GM21528 (cell line): ENCODE measurements around the gene DISC1.
"Not testable (repeated sequence)": the region's sequence is repeated elsewhere in the genome, so short reads cannot be mapped to it uniquely, and the experiment has no call there.

Experiments used
- ATAC-seq: cut with Tn5 transposase; IDR thresholded peaks from one replicate; pipeline ENCODE4 v1.9.1; 2021; ENCODE audit warnings: mild to moderate bottlenecking, moderate library complexity; ENCODE audit not compliant: unreplicated experiment, low FRiP score

DISC1 gene

DNA sequence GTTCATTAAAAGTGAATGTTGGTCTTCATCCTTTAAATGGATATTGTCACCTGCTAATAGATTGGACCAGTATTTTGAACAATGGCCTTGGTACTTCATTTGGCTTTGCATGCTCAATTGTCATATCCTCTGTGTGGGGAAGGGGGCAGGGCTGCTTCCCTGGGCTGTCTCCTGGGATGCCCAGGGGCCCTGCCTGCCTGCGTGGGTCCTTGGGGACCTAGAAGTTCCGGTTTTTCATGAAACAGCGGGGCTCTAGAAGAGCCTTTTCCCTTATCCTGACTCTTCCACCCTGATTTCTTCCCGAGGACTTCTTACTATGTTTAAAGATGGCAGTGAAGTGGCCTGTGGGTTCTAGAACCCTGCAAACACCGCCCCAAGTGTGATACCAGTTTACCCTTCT, 97.5 kb downstream of the DISC1 start:
- no peak for ATAC-seq

DNA sequence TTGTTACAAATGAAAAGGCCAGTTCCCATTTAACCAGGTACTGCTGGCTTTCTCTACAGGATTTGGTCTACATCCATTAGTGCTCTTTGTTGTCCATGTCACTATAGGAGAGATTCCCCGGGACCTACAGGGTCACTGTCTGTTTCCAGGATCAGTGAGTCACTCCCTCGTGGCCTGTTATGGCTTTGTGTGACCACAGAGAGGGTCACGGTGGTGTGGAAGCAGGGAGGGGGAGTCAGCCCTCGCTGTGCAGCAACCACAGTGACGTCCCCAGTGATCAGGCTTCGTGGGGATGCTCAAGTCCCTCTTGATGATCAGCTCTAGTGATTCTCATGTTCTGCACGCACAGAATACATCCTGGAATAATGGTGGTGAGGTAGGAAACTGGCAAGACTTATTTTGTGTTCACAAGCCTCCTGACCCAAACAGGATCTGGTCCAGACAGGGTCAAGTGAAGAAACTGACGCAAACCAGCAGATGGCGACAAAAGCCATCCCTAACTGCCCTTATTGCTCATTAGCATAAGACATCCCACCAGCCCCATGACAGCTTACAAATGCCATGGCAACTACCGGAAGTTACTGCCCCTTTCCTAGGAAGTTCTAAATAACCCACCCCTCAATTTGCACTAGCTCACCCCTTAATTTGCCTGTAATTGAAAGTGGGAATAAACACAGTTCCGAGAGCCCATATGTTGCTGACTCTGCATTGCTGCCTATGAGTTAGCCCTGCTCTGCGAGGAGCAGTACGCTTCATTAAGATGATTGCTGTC, 98.5 kb downstream of the DISC1 start:
- ATAC-seq, result peak; percentile 66

GRCh38 chr1:231727171-231727570, 100.6 kb downstream of the DISC1 start:
- no peak for ATAC-seq

DNA sequence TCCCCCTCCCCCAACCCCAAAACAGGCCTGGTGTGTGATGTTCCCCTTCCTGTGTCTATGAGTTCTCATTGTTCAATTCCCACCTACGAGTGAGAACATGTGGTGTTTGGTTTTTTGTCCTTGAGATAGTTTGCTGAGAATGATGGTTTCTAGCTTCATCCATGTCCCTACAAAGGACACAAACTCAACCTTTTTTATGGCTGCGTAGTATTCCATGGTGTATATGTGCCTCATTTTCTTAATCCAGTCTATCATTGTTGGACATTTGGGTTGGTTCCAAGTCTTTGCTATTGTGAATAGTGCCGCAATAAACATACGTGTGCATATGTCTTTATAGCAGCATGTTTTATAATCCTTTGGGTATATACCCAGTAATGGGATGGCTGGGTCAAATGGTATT, 102.4 kb downstream of the DISC1 start:
- not testable (repeated sequence) for ATAC-seq

DNA sequence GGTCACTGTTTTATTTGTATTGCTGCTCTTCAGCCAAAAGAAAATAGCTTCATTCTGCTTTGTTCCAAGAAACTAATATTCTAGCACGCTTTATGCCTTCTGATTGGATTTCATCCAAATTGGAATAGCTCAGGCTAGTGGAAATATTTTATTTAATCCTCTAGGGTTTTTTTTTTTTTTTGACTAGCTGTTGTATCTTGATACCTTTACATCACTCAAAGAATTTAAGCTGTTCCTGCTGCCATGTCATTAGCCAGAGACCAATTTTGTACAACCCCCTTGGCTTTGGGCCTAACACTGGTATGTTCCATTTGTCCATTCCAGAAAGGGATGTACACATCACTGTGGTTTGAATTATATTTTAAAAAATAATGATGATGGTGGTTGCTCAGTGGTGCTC, 103.0 kb downstream of the DISC1 start:
- ATAC-seq, result no peak

- ATAC-seq, result no peak
Measured at GRCh38 chr1:231731268-231731667, 104.7 kb downstream of the DISC1 start.

- no peak for ATAC-seq
Measured at GRCh38 chr1:231733063-231733462, 106.5 kb downstream of the DISC1 start.

DNA sequence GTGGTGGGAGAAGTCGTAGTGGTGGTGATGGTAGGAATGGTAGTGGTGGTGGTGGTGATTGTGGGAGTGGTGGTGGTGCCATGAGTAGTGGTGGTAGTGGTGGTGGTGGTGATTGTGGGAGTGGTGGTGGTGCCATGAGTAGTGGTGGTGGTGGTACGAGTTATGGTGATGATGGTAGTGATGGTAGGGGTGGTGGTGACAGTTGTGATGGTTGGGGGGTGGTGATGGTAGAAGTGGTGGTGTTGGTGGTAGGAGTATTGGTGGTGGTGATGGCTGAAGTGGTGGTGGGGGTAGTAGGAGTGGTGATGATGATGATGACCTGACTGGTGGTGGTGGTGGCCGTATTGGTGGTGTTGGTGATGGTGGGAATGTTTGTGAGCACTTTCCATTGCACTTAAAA, 107.1 kb downstream of the DISC1 start:
- ATAC-seq, result no peak

- ATAC-seq, result no peak
Measured at GRCh38 chr1:231734417-231734816, 107.8 kb downstream of the DISC1 start.

- no peak for ATAC-seq
Measured at GRCh38 chr1:231735411-231735810, 108.8 kb downstream of the DISC1 start.

GRCh38 chr1:231735941-231736340, 109.4 kb downstream of the DISC1 start:
- no peak for ATAC-seq

GRCh38 chr1:231736464-231736863, 109.9 kb downstream of the DISC1 start:
- ATAC-seq, result no peak

- no peak for ATAC-seq
Measured at GRCh38 chr1:231738554-231738953, 112.0 kb downstream of the DISC1 start.

GRCh38 chr1:231743966-231744365, 117.4 kb downstream of the DISC1 start:
- no peak for ATAC-seq

DNA sequence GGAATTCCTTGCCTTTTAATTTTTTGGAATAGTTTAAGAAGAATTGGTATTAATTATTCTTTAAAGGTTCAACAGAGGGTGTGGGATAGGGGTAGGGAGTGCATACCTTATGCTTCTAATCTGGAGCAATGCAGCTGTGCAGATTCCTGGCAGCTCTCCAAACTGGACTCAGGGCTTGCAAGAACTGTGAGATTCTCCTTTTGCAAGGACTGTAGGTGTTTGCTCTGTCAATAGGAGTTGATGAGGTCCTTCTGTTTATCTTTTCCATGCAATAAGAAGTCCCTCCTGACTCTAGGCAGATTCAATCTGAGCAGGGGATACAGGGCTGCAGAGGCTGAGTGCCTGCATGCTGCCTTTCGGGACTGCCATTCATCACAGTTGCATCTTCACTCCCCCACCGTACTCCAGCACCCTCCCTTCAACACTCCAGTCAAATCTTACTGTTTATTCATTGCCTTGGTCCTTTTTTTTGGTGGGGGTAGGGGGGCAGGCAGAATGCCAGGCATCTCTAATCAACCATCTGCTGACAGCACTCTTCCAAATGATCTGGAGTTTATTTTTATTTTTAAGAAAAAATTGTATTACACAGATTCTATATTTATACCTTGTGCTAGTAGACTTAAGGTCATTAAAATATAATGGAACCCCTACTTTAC, 122.3 kb downstream of the DISC1 start:
- ATAC-seq, result no peak

GRCh38 chr1:231750296-231750695, 123.7 kb downstream of the DISC1 start:
- no peak for ATAC-seq

DNA sequence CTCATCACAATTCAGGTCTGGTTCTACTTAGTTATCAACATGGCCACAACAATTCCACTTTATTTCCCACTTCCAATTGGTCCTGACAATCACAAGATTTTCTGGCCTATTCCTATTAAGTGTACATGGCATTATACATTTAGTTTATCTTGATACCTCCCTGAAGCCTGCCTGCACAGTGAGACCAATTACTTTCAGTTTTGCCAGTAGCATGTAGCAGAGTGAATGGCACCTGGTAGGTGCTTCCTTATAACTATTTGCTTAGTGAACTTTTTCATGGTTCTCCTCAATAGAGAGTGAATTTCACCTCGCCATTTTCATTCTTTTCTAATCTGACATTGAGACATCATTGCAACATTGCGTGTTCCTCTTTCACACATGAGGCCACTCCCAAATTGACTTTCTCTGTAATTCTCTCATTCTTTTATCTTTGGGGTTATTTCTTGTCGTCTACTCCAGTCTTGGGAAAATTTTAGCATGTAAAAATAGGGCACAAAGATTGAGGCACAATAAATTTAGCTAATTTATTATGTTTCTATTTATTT, 124.3 kb downstream of the DISC1 start:
- no peak for ATAC-seq

- no peak for ATAC-seq
Measured at GRCh38 chr1:231751415-231751814, 124.8 kb downstream of the DISC1 start.

- ATAC-seq, result no peak
Measured at GRCh38 chr1:231753313-231753712, 126.7 kb downstream of the DISC1 start.

DNA sequence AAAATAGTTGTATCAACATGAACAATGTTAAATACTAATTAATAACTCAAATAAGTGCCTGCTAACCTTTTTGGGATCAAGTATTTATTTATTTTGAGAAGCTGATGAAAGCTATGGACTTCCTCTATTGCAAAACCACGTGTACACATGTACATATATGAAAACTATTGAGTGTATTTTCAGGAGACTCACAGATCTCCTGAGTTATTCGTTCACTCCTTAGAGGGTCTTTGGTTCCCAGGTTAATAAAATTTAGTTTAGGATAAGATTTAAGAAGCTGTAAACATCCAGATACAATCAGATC, 130.5 kb downstream of the DISC1 start:
- peak; percentile 52 for ATAC-seq

- no peak for ATAC-seq
Measured at GRCh38 chr1:231757759-231758158, 131.2 kb downstream of the DISC1 start.

- no peak for ATAC-seq
Measured at GRCh38 chr1:231761252-231761651, 134.7 kb downstream of the DISC1 start.
